Activated naive CD4-positive, alpha-beta T cell treated with anti-CD3 and anti-CD28 coated beads, Interleukin-2, amount 10 ng/mL, durations not matched to agents 7 days and 5 days (primary cell): ENCODE data around the gene SMTN.
A peak's percentile ranks its signal among the peaks of the same experiment; 100 is the strongest.

Source experiments
- CTCF ChIA-PET: fragments of 350-600 bp; sonication (Branson Sonifier 250); formaldehyde crosslinking; loops from one replicate; lab custom pipeline; 2021; ENCODE audit warnings: antibody characterized with exemption; lab: Charles Lee
- DNase-seq: peaks from one replicate; pipeline ENCODE4 v3.0.0-alpha.2; 2020
- H3K27ac Mint-ChIP-seq: one replicate; pipeline ENCODE4 v1.8.0; 2021; ENCODE audit warnings: mild to moderate bottlenecking, moderate library complexity, mixed read lengths
- H3K27me3 Mint-ChIP-seq: one replicate; pipeline ENCODE4 v1.8.0; 2021; ENCODE audit warnings: mild to moderate bottlenecking, mixed read lengths
- H3K36me3 Mint-ChIP-seq: one replicate; pipeline ENCODE4 v1.8.0; 2021; ENCODE audit warnings: mixed read lengths
- H3K4me1 Mint-ChIP-seq: one replicate; pipeline ENCODE4 v1.8.0; 2021; ENCODE audit warnings: mixed read lengths
- H3K4me3 Mint-ChIP-seq: one replicate; pipeline ENCODE4 v1.8.0; 2021; ENCODE audit warnings: mild to moderate bottlenecking, moderate library complexity, mixed read lengths
- H3K9me3 Mint-ChIP-seq: one replicate; pipeline ENCODE4 v1.8.0; 2021; ENCODE audit warnings: mixed read lengths

Gene SMTN

GRCh38 chr22:31080848-31081649 lies at the start of gene SMTN:
TSS of gene SMTN (plus strand) at chr22:31081318. CDS start at chr22:31083259, 1,941 bp downstream.
- Mint-ChIP-seq H3K4me3 (peak within 1 kb of the TSS; percentile 89), H3K9me3 (no peaks in the 10 kb centered on the region), H3K27ac (peak within 1 kb of the TSS; percentile 74), H3K27me3 (peaks cover 18% of the 10 kb centered on the region), H3K4me1 (peaks cover 44% of the 10 kb centered on the region), H3K36me3 (peaks cover 2% of the 10 kb centered on the region)
- DNase-seq = peak; percentile 94
- CTCF ChIA-PET = interaction anchor here (0.6 to 3.7 kb wide), 3 partner anchors 134 to 318 kb away, joined by 3 to 22 read pairs (median 3); no protein-coding TSS in a partner anchor

DNA sequence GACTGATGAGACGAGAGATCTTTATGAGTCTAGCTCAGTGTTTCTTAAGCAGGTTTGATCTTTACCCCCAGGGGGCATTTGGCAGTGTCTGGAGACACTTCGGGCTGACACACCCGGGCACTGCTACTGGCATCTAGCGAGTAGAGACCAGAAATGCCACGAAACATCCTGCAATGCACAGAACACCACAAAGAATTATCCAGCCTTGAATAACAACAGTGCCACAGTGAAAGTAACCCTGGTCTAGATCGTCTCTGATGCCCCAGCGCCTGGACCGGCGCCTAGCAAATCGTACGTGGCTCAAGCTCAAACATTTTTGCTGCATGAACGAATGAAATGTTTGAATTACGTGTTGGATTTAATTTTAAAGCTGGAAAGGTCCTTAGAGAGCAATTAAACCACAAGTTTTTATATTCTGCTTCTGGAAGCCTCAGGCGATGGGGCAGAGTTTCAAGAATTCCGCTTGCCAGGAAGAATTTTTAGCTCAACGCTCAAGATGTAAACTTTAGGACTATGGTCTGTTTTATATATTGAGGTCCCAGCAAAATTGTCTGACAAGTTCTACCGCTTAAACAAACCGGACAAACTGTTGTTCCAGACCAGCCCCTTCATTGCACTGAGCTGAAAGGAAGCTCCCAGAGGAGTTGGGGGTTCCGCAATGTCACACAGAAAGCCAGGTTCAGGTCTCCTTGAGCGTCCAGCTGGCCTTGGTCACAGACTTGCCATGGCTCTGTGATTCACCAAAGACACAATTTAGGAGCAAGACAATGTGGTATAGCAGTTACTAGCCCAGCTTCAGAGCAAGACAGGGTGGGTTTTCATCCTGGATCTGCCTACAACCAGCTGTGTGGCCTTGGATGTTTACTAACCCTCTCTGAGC lies 44.2 kb upstream of the SMTN start:
- Mint-ChIP-seq H3K9me3 (no peaks in the 10 kb centered on the region), H3K36me3 (no peaks in the 10 kb centered on the region), H3K27ac (no peak overlapping the region), H3K4me1 (no peaks in the 10 kb centered on the region), H3K27me3 (peaks cover 16% of the 10 kb centered on the region), H3K4me3 (no peak overlapping the region)
- CTCF ChIA-PET = no interaction called here
- DNase-seq = no peak

GRCh38 chr22:31038686-31039085 lies 42.4 kb upstream of the SMTN start:
- no peak for DNase-seq
- no peak overlapping the region for H3K4me3 Mint-ChIP-seq
- H3K27ac Mint-ChIP-seq = no peak overlapping the region
- no peaks in the 10 kb centered on the region for H3K9me3 Mint-ChIP-seq
- CTCF ChIA-PET = no interaction called here
- H3K4me1 Mint-ChIP-seq = no peaks in the 10 kb centered on the region
- H3K36me3 Mint-ChIP-seq = no peaks in the 10 kb centered on the region
- H3K27me3 Mint-ChIP-seq = peaks cover 16% of the 10 kb centered on the region

- no peak for DNase-seq
- Mint-ChIP-seq H3K27me3 (peaks cover 16% of the 10 kb centered on the region), H3K27ac (no peak overlapping the region), H3K4me3 (no peak overlapping the region), H3K9me3 (no peaks in the 10 kb centered on the region), H3K4me1 (no peaks in the 10 kb centered on the region), H3K36me3 (no peaks in the 10 kb centered on the region)
- CTCF ChIA-PET = no interaction called here
Measured at GRCh38 chr22:31039393-31039792, 41.7 kb upstream of the SMTN start.

DNA sequence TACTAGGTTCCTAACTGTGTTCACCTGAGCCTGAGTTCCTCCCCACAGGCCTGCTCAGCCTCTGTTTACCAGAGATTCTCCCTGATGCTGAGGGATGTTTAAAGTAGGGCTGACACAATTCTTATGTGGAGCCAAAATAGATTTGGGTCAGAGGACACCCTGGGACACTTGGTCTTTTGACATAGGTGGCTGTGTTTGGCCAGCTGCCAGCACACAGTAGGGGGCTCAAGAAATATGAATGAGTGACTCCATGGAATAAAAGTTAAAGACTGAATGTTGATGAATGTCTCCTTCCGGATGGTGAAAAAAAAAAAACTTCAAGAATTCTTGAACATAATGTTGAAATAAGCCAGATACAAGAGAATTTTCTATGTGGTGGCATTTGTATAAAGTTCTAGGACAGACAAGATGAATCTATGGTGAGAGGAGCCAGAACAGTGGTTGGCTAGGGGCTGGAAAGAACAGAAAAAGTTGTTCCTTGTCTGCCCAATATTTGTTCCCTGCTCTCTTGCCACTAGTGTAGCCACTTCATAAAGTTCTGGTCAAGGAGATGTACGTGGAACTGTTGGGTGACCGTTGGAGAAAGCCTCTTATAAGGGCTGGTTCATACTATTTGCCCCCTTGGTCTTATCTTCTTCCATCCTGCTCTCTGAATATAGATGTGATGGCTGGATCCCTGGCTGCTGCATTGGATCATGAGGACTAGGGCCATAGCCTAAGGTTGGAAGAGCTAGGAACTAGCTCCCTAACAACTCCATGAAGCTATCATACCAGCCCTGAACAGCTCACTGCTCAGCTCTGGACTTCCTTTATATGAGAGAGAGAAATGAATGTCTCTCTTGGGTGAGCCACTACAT lies 40.3 kb upstream of the SMTN start:
- Mint-ChIP-seq H3K36me3 (no peaks in the 10 kb centered on the region), H3K4me1 (no peaks in the 10 kb centered on the region), H3K27me3 (peaks cover 16% of the 10 kb centered on the region), H3K9me3 (no peaks in the 10 kb centered on the region), H3K27ac (no peak overlapping the region), H3K4me3 (no peak overlapping the region)
- CTCF ChIA-PET = no interaction called here
- no peak for DNase-seq

GRCh38 chr22:31044262-31044861 lies 36.8 kb upstream of the SMTN start:
- Mint-ChIP-seq H3K4me1 (no peaks in the 10 kb centered on the region), H3K27ac (no peak overlapping the region), H3K9me3 (no peaks in the 10 kb centered on the region), H3K27me3 (peaks cover 3% of the 10 kb centered on the region), H3K4me3 (no peak overlapping the region), H3K36me3 (no peaks in the 10 kb centered on the region)
- CTCF ChIA-PET = interaction anchor here (0.5 kb wide), 1 partner anchor 1259 kb away, joined by 4 read pairs; no protein-coding TSS in a partner anchor
- no peak for DNase-seq

GRCh38 chr22:31045900-31046538 lies 35.1 kb upstream of the SMTN start:
- Mint-ChIP-seq H3K27ac (no peak overlapping the region), H3K9me3 (no peaks in the 10 kb centered on the region), H3K4me1 (no peaks in the 10 kb centered on the region), H3K27me3 (peaks cover 3% of the 10 kb centered on the region), H3K36me3 (no peaks in the 10 kb centered on the region), H3K4me3 (no peak overlapping the region)
- CTCF ChIA-PET = no interaction called here
- no peak for DNase-seq

GRCh38 chr22:31046539-31047226 lies 34.4 kb upstream of the SMTN start:
- H3K27me3 Mint-ChIP-seq = peaks cover under 1% of the 10 kb centered on the region
- H3K4me3 Mint-ChIP-seq = no peak overlapping the region
- no peaks in the 10 kb centered on the region for H3K4me1 Mint-ChIP-seq
- CTCF ChIA-PET = no interaction called here
- no peaks in the 10 kb centered on the region for H3K36me3 Mint-ChIP-seq
- no peak overlapping the region for H3K27ac Mint-ChIP-seq
- no peaks in the 10 kb centered on the region for H3K9me3 Mint-ChIP-seq
- DNase-seq = no peak

DNA sequence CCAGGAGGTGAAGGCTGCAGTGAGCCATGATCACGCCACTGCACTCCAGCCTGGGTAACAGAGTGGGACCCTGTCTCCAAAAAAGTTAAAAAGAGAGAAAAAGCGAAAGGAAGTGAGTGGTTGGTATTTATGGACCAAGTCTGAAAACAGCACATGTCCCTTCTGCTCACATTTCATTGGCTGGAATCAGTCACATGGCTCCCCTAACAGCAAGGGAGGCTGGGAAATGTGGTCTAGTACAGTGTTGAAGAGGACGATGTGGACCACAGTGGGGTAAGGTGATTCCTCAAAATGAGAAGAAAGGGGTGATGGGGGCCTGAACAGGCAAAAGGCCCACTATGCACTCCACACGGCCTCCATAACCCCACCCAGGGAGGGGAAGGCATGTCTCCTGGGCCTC lies 32.5 kb upstream of the SMTN start:
- no peaks in the 10 kb centered on the region for H3K4me1 Mint-ChIP-seq
- H3K27me3 Mint-ChIP-seq = no peaks in the 10 kb centered on the region
- no peak overlapping the region for H3K27ac Mint-ChIP-seq
- H3K9me3 Mint-ChIP-seq = no peaks in the 10 kb centered on the region
- CTCF ChIA-PET = no interaction called here
- H3K4me3 Mint-ChIP-seq = no peak overlapping the region
- DNase-seq = no peak
- H3K36me3 Mint-ChIP-seq = no peaks in the 10 kb centered on the region

- H3K9me3 Mint-ChIP-seq = no peaks in the 10 kb centered on the region
- CTCF ChIA-PET = no interaction called here
- H3K4me3 Mint-ChIP-seq = no peak overlapping the region
- no peaks in the 10 kb centered on the region for H3K36me3 Mint-ChIP-seq
- H3K27me3 Mint-ChIP-seq = no peaks in the 10 kb centered on the region
- no peaks in the 10 kb centered on the region for H3K4me1 Mint-ChIP-seq
- no peak overlapping the region for H3K27ac Mint-ChIP-seq
- no peak for DNase-seq
Measured at GRCh38 chr22:31049815-31050420, 31.2 kb upstream of the SMTN start.

DNA sequence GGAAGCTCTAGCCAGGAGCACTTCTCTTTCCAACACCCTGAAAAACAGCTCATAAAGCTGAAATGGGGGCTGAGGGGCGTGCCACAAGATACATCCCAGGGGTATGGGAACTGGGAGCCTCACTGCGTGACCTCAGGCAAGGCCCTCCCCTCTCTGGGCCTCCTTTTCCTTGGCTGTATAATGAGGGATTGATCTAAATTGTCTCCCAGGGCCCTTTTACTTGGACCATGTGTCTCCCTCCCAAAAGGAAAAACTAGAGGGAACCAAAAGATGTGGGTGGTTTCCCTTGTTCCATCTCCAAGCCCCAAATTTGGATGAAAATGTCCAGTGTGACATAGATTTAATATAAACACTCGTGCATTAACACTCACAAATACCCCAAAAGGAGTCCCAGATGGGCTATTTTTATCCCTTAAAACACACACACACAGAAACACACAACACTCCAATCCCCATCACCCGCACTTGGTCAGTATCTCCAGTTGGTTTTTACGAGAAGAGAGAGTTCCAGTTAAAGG lies 25.9 kb upstream of the SMTN start:
- Mint-ChIP-seq H3K27ac (no peak overlapping the region), H3K27me3 (no peaks in the 10 kb centered on the region), H3K9me3 (no peaks in the 10 kb centered on the region), H3K36me3 (no peaks in the 10 kb centered on the region), H3K4me1 (no peaks in the 10 kb centered on the region), H3K4me3 (no peak overlapping the region)
- no peak for DNase-seq
- CTCF ChIA-PET = no interaction called here

DNA sequence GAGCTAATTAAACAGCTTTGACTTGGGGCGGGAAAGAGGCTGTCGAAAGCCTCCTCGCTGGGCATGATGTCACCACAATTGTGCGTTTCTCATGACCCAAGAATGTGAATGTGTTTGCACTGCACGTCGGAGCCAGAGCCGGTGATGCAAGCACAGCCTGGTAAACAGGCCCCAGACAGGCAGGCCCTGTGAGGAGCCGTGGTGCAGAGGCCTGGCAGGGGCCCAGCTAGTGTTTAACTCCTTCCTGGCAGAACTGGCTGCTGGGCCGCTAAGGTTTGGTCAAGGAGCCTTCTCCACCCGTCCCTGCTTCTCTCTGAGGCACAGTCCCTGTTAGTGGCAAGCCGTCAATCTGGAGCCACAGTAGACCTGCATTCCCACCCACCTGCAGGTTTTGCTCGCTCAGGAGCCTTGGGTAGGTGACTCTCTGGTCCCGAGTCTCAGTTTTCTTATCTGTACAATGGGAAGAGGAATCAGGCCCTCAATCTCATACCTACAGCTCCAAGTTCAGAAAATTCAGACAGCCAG lies 25.4 kb upstream of the SMTN start:
- CTCF ChIA-PET = no interaction called here
- no peaks in the 10 kb centered on the region for H3K4me1 Mint-ChIP-seq
- DNase-seq = no peak
- H3K27ac Mint-ChIP-seq = no peak overlapping the region
- H3K36me3 Mint-ChIP-seq = no peaks in the 10 kb centered on the region
- no peaks in the 10 kb centered on the region for H3K27me3 Mint-ChIP-seq
- no peak overlapping the region for H3K4me3 Mint-ChIP-seq
- H3K9me3 Mint-ChIP-seq = no peaks in the 10 kb centered on the region
